Thyroid gland (tissue), 4 donors: ENCODE measurements around the gene BDH1. TPM values are rescaled to one million over a fixed set of nuclear protein-coding genes. Genes with fewer than 3 reads are reported as not detected.

Experiments
- DNase-seq, 2 donors: peaks; one replicate each; pipeline ENCODE4 v3.0.0-alpha.2; 2019
- H3K27ac ChIP-seq, 3 donors: fragments of 200-600 bp; sonication (generic); 1 replicate in 2 of 3; 2 replicates in 1 of 3; pipeline ENCODE4 v1.5.1; 2016 to 2019; ENCODE audit warnings: mild to moderate bottlenecking in 1 of 3, moderate library complexity in 1 of 3
- H3K27me3 ChIP-seq: fragments of 200-600 bp; sonication (generic); one replicate; pipeline ENCODE4 v1.5.1; 2019
- H3K36me3 ChIP-seq, 2 donors: fragments of 200-600 bp; sonication (generic); one replicate each; pipeline ENCODE4 v1.5.1; 2016 to 2019
- H3K4me1 ChIP-seq, 2 donors: fragments of 200-600 bp; sonication (generic); one replicate each; pipeline ENCODE4 v1.5.1; 2017 to 2019
- H3K4me3 ChIP-seq, 3 donors: fragments of 200-600 bp; sonication (generic); replicated peaks in 1 of 3; 1 replicate in 2 of 3; 2 replicates in 1 of 3; pipeline ENCODE4 v1.5.1; 2016; ENCODE audit warnings: mild to moderate bottlenecking in 1 of 3
- H3K9me3 ChIP-seq: fragments of 200-600 bp; sonication (generic); one replicate; pipeline ENCODE4 v1.5.1; 2017
- CTCF ChIP-seq, 6 experiments: fragments of 200-600 bp in 3 of 6; fragments of 450-650 bp in 3 of 6; sonication (generic) in 3 of 6; IDR thresholded peaks; one replicate each; pipeline ENCODE4 v1.5.1; 2016 to 2019; ENCODE audit warnings: antibody characterized with exemption in 6 of 6, mild to moderate bottlenecking in 2 of 6, inconsistent platforms in 1 of 6, moderate library complexity in 1 of 6
- POLR2A ChIP-seq, 2 donors: fragments of 450-650 bp; IDR thresholded peaks; one replicate each; pipeline ENCODE4 v1.6.1; 2017; ENCODE audit warnings: antibody characterized with exemption in 2 of 2, mild to moderate bottlenecking in 2 of 2, moderate library complexity in 1 of 2
- WGBS, 2 donors: methylation state at CpG; one replicate each; pipeline ENCODE4 v1.1.5; 2017; 5-methylcytosine and 5-hydroxymethylcytosine counted together
- intact Hi-C: fragments of 100-400 bp; cut with DNase I; formaldehyde crosslinking; loops from one replicate; pipeline ENCODE4 v1.15.1; 2023
- total RNA-seq, 4 donors: library from RNA; depleted of rRNA; stranded (reverse); fragments of >200 nt; gene quantifications; one replicate each; pipeline ENCODE4 v1.2.3, GENCODE V29; 2016

The BDH1 gene
- total RNA-seq, 4 donors from 2014 or later = 37.1 to 83.1 (median 57.8) TPM

GRCh38 chr3:197511853-197512635, 43.7 kb downstream of the BDH1 start:
- Histone ChIP-seq H3K4me3 (no peak overlapping the region), H3K27ac (peak overlapping the region in 2 of 3 donors; percentile 61 to 67), H3K4me1 (peaks cover 16 to 39% of the 10 kb centered on the region in 2 donors), H3K27me3 (no peaks in the 10 kb centered on the region), H3K36me3 (no peaks in the 10 kb centered on the region), H3K9me3 (no peaks in the 10 kb centered on the region)
- WGBS, 2 donors = 95 to 98% methylated on average over 20 to 31 of the region's 33 CpGs
- intact Hi-C loops = loop anchor here (5.0 kb wide), 1 partner anchor 255 kb away; no protein-coding TSS in a partner anchor
- DNase-seq = no peak
- TF ChIP-seq POLR2A (IDR thresholded peaks at IDR 0.05) (no peak), CTCF (IDR thresholded peaks at IDR 0.05) (no peak)

- Histone ChIP-seq H3K4me1 (peaks cover 16 to 39% of the 10 kb centered on the region in 2 donors), H3K27me3 (no peaks in the 10 kb centered on the region), H3K4me3 (no peak overlapping the region), H3K27ac (no peak overlapping the region), H3K36me3 (no peaks in the 10 kb centered on the region), H3K9me3 (no peaks in the 10 kb centered on the region)
- no peak for DNase-seq
- intact Hi-C loops = loop anchor here (5.0 kb wide), 1 partner anchor 254 kb away; no protein-coding TSS in a partner anchor
- TF ChIP-seq CTCF (IDR thresholded peaks at IDR 0.05) (no peak), POLR2A (IDR thresholded peaks at IDR 0.05) (no peak)
- 96% methylated on average over 6 of the region's 6 CpGs for WGBS, 2 donors
Measured at GRCh38 chr3:197511130-197511529, 44.6 kb downstream of the BDH1 start.

- Histone ChIP-seq H3K9me3 (no peaks in the 10 kb centered on the region), H3K36me3 (no peaks in the 10 kb centered on the region), H3K27ac (no peak overlapping the region), H3K4me3 (no peak overlapping the region), H3K27me3 (no peaks in the 10 kb centered on the region), H3K4me1 (peaks cover 16 to 39% of the 10 kb centered on the region in 2 donors)
- no peak for DNase-seq
- 95 to 96% methylated on average over 6 of the region's 6 CpGs for WGBS, 2 donors
- no peak for TF ChIP-seq CTCF (IDR thresholded peaks at IDR 0.05)
- no peak for TF ChIP-seq POLR2A (IDR thresholded peaks at IDR 0.05)
- intact Hi-C loops = loop anchor here (5.0 kb wide), 1 partner anchor 253 kb away; no protein-coding TSS in a partner anchor
Measured at GRCh38 chr3:197510642-197511018, 45.1 kb downstream of the BDH1 start.

- intact Hi-C loops = loop anchor here (10.0 kb wide), 1 partner anchor 504 kb away; no protein-coding TSS in a partner anchor
- no peaks in the 10 kb centered on the region for H3K9me3 ChIP-seq
- no peak overlapping the region for H3K4me3 ChIP-seq
- no peaks in the 10 kb centered on the region for H3K27me3 ChIP-seq
- TF ChIP-seq CTCF (IDR thresholded peaks at IDR 0.05) (no peak), POLR2A (IDR thresholded peaks at IDR 0.05) (no peak)
- H3K36me3 ChIP-seq = no peaks in the 10 kb centered on the region
- peaks cover 16 to 32% of the 10 kb centered on the region in 2 donors for H3K4me1 ChIP-seq
- no peak for DNase-seq
- H3K27ac ChIP-seq = no peak overlapping the region
- 91 to 92% methylated on average over 27 of the region's 27 CpGs for WGBS, 2 donors
Measured at GRCh38 chr3:197508924-197509775, 46.6 kb downstream of the BDH1 start.
